ENCODE measurements around the gene ECT2. TPM values are rescaled to one million over a fixed set of nuclear protein-coding genes. Genes with fewer than 3 reads are reported as not detected.

The ECT2 gene
- total RNA-seq, 1 experiment from 2014 or later, result 25.6 TPM

DNA sequence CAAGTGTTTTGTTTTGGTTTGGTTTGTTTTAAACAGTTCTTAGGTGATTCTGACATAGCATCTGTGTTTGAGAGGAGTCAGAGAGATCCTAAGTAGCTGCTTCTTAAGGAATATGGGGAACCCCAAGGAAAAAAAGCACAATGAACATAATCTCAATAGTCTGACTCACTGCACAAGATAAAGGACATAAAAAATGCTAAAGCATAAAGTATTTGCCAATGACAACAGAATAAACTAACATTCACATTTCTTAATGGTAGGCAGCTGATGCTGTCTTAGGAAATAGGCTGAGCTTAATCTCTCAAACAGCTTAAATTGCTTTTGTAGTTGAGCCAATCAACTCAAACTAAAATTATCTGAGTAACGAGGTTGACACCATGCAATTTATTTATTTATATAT is 42.6 kb upstream of the ECT2 start:
- Histone ChIP-seq H3K4me2 (ENCODE audit: low read depth, low read length, poor library complexity, severe bottlenecking) (no peak overlapping the region), H3K4me3 (ENCODE audit: low read length) (no peak overlapping the region), H3K27ac (ENCODE audit: low read length) (no peak overlapping the region), H3K79me2 (ENCODE audit: low read length) (no peaks in the 10 kb centered on the region), H2AFZ (ENCODE audit: low read length) (no peak overlapping the region), H3K9ac (ENCODE audit: low read length) (no peak overlapping the region), H3K36me3 (ENCODE audit: insufficient read depth, low read length) (no peaks in the 10 kb centered on the region), H4K20me1 (ENCODE audit: insufficient read depth, low read depth, low read length) (peaks cover 12% of the 10 kb centered on the region), H3K9me3 (ENCODE audit: low read length) (no peaks in the 10 kb centered on the region), H3K9me2 (replicated peaks; ENCODE audit: insufficient read depth, low read length) (no peaks in the 10 kb centered on the region), H3K27me3 (ENCODE audit: low read length) (no peaks in the 10 kb centered on the region), H3K4me1 (ENCODE audit: low read length) (peaks cover 19% of the 10 kb centered on the region)
- DNase-seq, result no peak

DNA sequence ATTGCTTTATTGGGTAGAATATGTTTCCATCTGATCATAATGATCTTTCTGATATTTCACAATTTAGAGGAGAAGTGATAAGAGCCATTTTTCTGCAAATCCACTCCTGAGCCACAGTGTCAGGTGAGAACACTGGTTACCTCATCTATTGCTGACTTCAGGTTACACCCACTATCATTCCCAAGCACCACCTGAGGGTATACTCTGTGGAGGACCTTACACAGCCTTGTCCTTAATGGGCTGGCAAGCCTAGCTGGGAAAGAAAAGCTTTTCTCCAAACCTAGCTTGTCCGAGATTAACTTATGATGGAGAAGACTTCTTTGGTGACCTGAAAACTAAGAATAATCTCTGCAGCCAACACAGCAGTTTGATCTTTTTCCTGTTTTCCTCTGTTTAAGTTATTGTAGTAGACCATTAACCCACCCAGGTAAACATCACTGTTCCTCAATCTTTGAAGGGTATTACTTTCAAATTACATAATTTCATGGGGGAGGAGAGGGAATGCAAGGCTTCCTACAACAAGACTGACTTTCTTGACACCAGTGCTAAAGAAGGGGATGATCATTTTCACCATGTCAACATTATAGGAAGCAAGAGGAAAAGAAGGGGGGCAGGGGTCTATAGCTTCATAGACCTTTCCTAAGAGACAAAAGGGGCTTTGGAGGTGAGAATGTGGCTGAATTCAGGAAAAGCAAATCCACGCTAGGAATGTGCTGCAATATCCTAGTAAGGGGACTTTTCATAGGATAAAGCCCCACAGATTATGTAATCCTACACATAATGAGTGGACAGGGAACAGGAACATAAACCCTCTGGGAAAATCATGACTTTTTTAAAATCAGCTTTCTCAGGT is 41.4 kb upstream of the ECT2 start:
- Histone ChIP-seq H3K9ac (ENCODE audit: low read length) (no peak overlapping the region), H3K27me3 (ENCODE audit: low read length) (no peaks in the 10 kb centered on the region), H2AFZ (ENCODE audit: low read length) (no peak overlapping the region), H3K4me1 (ENCODE audit: low read length) (peaks cover 19% of the 10 kb centered on the region), H3K4me2 (ENCODE audit: low read depth, low read length, poor library complexity, severe bottlenecking) (peak overlapping the region; percentile 94), H3K4me3 (ENCODE audit: low read length) (no peak overlapping the region), H4K20me1 (ENCODE audit: insufficient read depth, low read depth, low read length) (peaks cover 7% of the 10 kb centered on the region), H3K36me3 (ENCODE audit: insufficient read depth, low read length) (no peaks in the 10 kb centered on the region), H3K9me2 (replicated peaks; ENCODE audit: insufficient read depth, low read length) (no peaks in the 10 kb centered on the region), H3K27ac (ENCODE audit: low read length) (no peak overlapping the region), H3K9me3 (ENCODE audit: low read length) (no peaks in the 10 kb centered on the region), H3K79me2 (ENCODE audit: low read length) (no peaks in the 10 kb centered on the region)
- no peak for DNase-seq

DNA sequence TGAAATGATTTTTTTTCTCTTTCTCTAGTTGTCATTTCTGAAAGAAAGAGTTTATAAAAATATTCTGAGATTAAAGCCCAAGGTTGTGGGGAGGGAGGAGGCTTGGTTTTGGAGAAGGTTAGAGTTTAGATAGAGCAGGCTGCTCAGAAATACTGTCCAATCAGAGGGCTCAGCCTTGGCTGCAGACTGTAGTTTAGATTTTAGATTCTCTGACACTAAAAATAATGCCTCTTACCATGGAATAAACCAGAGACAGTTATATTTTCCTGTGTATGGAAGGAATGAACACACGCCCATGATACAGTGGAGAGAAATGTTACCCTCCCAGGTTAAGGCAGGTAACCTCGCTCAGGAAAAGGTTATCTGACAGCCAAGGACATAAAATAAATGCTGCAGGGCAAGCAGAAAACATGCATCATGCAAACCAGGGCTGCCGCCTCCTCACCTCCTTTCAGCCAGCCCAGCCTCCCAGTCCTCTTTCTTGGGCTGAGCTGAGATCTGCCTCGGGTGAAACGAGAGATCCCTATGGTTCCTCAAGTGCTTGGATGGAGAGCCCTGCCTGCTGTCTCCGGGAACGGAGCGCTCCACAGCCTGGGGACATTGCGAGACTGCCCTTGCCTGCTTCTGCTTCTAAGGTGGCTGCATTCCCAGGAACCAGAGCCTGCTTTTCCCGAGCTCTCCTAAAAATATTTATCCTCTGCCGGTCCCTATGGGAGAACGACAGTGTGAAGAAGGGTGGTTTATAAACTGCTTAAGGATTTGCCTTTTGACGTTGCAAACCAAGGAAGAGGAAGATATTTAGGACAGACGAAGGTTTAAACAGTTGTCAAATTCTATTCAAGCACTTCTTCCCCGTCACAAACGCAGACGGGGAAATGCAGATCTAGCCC is 40.5 kb upstream of the ECT2 start:
- Histone ChIP-seq H3K9me2 (replicated peaks; ENCODE audit: insufficient read depth, low read length) (no peaks in the 10 kb centered on the region), H3K4me1 (ENCODE audit: low read length) (peaks cover 19% of the 10 kb centered on the region), H4K20me1 (ENCODE audit: insufficient read depth, low read depth, low read length) (peaks cover 7% of the 10 kb centered on the region; the same call in 1 of the 2 replicates), H3K27ac (ENCODE audit: low read length) (no peak overlapping the region), H3K36me3 (ENCODE audit: insufficient read depth, low read length) (no peaks in the 10 kb centered on the region), H3K9me3 (ENCODE audit: low read length) (no peaks in the 10 kb centered on the region), H2AFZ (ENCODE audit: low read length) (peak overlapping the region; percentile 92), H3K27me3 (ENCODE audit: low read length) (no peaks in the 10 kb centered on the region), H3K4me3 (ENCODE audit: low read length) (peak overlapping the region; percentile 82), H3K79me2 (ENCODE audit: low read length) (no peaks in the 10 kb centered on the region), H3K9ac (ENCODE audit: low read length) (peak overlapping the region; percentile 85), H3K4me2 (ENCODE audit: low read depth, low read length, poor library complexity, severe bottlenecking) (peak overlapping the region; percentile 94)
- peak; percentile 47 for DNase-seq

DNA sequence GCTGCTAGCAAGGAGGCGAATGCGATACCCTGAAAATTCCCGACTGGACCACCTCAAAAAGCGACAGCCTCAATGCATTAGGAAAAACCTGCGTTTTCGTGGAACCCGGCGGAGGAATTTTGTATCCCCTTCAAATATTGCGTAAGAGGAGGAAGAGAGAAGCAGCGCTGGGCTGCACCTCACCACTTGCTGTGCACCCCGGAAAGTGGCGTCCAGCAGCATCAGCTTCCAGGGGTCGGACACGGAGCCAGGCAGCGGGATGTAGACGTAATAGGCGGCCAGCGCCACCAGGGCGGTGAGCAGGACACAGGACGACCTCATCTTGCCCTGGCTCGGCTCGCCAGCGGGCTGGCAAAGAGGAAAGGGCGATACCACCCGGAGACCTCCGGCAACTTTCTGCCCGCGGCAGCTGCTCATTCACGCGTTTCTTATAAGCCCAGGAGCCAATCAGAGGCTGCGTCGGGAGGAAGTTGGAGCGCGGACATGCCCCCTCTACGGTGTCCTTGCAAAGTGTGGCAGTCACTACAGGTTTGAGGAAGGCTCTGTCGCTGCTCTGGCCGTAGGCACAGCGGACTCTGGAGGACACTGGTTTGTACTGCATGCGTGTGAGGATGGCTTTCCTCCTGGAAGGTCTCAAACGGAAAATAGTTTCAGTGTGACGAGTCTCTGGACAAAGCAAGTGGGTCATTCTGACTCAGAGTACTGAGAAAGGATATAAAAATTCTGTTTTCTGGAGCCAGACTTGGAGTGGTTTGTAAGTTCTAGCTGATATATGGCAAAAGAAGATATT is 39.7 kb upstream of the ECT2 start, which contains the start of gene NCEH1:
Gene NCEH1 (minus strand): TSS at position 404 of the 790 bp plus-strand sequence. CDS start 83 bp downstream, at position 321.
- peak; percentile 97 for DNase-seq
- H3K27ac ChIP-seq (ENCODE audit: low read length), result 0 out of 2 replicates have a peak within 1 kb of the TSS, but pooled peaks have one; percentile 16
- H3K27me3 ChIP-seq (ENCODE audit: low read length), result no peaks in the 10 kb centered on the region
- H3K79me2 ChIP-seq (ENCODE audit: low read length), result no peaks in the 10 kb centered on the region
- H4K20me1 ChIP-seq (ENCODE audit: insufficient read depth, low read depth, low read length), result peaks cover 7% of the 10 kb centered on the region; the same call in 1 of the 2 replicates
- H3K4me1 ChIP-seq (ENCODE audit: low read length), result peaks cover 19% of the 10 kb centered on the region
- H3K9me2 ChIP-seq (replicated peaks; ENCODE audit: insufficient read depth, low read length), result no peaks in the 10 kb centered on the region
- peak within 1 kb of the TSS; percentile 85 for H3K9ac ChIP-seq (ENCODE audit: low read length)
- peak within 1 kb of the TSS; percentile 92 for H2AFZ ChIP-seq (ENCODE audit: low read length)
- no peaks in the 10 kb centered on the region for H3K9me3 ChIP-seq (ENCODE audit: low read length)
- peak within 1 kb of the TSS; percentile 82 for H3K4me3 ChIP-seq (ENCODE audit: low read length)
- H3K36me3 ChIP-seq (ENCODE audit: insufficient read depth, low read length), result no peaks in the 10 kb centered on the region
- H3K4me2 ChIP-seq (ENCODE audit: low read depth, low read length, poor library complexity, severe bottlenecking), result peak within 1 kb of the TSS; percentile 94

DNA sequence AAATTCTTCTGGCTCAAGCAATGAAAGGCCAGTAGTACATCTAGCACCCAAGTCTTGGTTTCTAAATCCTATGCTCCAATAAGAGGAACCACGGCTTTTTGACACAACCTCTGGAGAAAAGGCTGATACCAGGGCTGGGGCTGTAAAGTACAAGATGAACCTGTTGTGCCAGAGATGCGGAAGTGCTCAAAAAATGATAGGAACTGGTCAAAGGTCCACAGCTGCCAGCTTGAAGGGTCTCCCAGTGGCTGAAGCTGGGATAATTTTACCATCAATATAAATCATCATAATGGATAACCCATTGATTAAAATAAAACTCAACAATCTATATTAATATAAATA is 39.1 kb upstream of the ECT2 start:
- Histone ChIP-seq H3K9me2 (replicated peaks; ENCODE audit: insufficient read depth, low read length) (no peaks in the 10 kb centered on the region), H3K4me1 (ENCODE audit: low read length) (peaks cover 19% of the 10 kb centered on the region), H3K27ac (ENCODE audit: low read length) (0 out of 2 replicates have a peak overlapping the region, but pooled peaks have one; percentile 16), H3K9me3 (ENCODE audit: low read length) (no peaks in the 10 kb centered on the region), H3K79me2 (ENCODE audit: low read length) (no peaks in the 10 kb centered on the region), H2AFZ (ENCODE audit: low read length) (peak overlapping the region; percentile 92), H3K9ac (ENCODE audit: low read length) (peak overlapping the region; percentile 85), H3K4me2 (ENCODE audit: low read depth, low read length, poor library complexity, severe bottlenecking) (peak overlapping the region; percentile 94), H3K36me3 (ENCODE audit: insufficient read depth, low read length) (no peaks in the 10 kb centered on the region), H3K27me3 (ENCODE audit: low read length) (no peaks in the 10 kb centered on the region), H4K20me1 (ENCODE audit: insufficient read depth, low read depth, low read length) (peaks cover 7% of the 10 kb centered on the region; the same call in 1 of the 2 replicates), H3K4me3 (ENCODE audit: low read length) (peak overlapping the region; percentile 82)
- DNase-seq, result peak; percentile 75

DNA sequence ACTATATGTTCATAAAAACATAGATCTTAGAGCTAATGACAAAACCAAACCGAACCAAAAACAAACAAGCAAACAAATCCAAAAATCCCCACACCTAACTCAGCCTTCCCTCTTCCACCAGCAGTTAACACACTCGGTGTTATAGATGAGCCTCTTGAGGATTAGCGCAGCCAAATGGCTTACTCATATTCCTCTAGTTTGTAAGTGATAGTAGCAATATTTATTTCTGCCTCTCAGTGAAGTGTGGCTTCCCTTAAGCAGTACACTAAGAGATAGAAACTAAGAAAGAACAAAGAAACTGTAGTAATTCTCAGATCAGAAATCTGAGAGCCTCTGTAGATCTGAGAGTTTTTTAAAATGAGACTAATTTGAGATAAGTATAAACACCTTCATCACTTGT is 37.2 kb upstream of the ECT2 start:
- DNase-seq, result no peak
- no peak overlapping the region for H2AFZ ChIP-seq (ENCODE audit: low read length)
- peaks cover 7% of the 10 kb centered on the region; the same call in 1 of the 2 replicates for H4K20me1 ChIP-seq (ENCODE audit: insufficient read depth, low read depth, low read length)
- H3K36me3 ChIP-seq (ENCODE audit: insufficient read depth, low read length), result no peaks in the 10 kb centered on the region
- H3K27ac ChIP-seq (ENCODE audit: low read length), result no peak overlapping the region
- no peaks in the 10 kb centered on the region for H3K9me3 ChIP-seq (ENCODE audit: low read length)
- H3K4me2 ChIP-seq (ENCODE audit: low read depth, low read length, poor library complexity, severe bottlenecking), result no peak overlapping the region
- no peaks in the 10 kb centered on the region for H3K79me2 ChIP-seq (ENCODE audit: low read length)
- peaks cover 25% of the 10 kb centered on the region for H3K4me1 ChIP-seq (ENCODE audit: low read length)
- H3K9ac ChIP-seq (ENCODE audit: low read length), result no peak overlapping the region
- H3K27me3 ChIP-seq (ENCODE audit: low read length), result no peaks in the 10 kb centered on the region
- H3K4me3 ChIP-seq (ENCODE audit: low read length), result no peak overlapping the region
- H3K9me2 ChIP-seq (replicated peaks; ENCODE audit: insufficient read depth, low read length), result 0 out of 2 replicates have a peak, but pooled peaks cover 4% of the 10 kb centered on the region

DNA sequence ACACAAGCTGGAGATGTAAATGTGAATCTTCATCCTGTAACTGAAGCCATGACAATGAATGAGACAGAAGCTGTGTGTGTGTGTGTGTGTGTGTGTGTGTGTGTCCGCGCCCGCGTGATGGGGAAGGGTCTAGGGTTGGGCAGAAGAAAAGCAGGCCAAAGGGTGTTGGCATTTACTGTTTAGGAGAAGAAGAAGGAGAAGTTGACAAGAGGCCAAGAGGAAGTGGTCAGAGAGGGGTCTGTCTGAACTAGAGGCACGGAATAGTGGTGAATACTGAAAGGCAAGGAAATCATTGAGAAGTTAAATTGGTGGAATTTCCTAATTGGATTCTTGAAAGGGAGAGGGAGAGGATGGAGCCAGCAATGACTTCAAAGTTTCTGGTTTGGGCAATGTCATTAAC is 34.0 kb upstream of the ECT2 start:
- Histone ChIP-seq H3K4me3 (ENCODE audit: low read length) (no peak overlapping the region), H3K9ac (ENCODE audit: low read length) (no peak overlapping the region), H3K27me3 (ENCODE audit: low read length) (no peaks in the 10 kb centered on the region), H2AFZ (ENCODE audit: low read length) (no peak overlapping the region), H3K4me2 (ENCODE audit: low read depth, low read length, poor library complexity, severe bottlenecking) (no peak overlapping the region), H3K27ac (ENCODE audit: low read length) (no peak overlapping the region), H3K79me2 (ENCODE audit: low read length) (no peaks in the 10 kb centered on the region), H3K9me2 (replicated peaks; ENCODE audit: insufficient read depth, low read length) (0 out of 2 replicates have a peak, but pooled peaks cover 4% of the 10 kb centered on the region), H3K9me3 (ENCODE audit: low read length) (no peaks in the 10 kb centered on the region), H3K4me1 (ENCODE audit: low read length) (peaks cover 13% of the 10 kb centered on the region), H3K36me3 (ENCODE audit: insufficient read depth, low read length) (no peaks in the 10 kb centered on the region), H4K20me1 (ENCODE audit: insufficient read depth, low read depth, low read length) (no peaks in the 10 kb centered on the region)
- no peak for DNase-seq

All from Karpas-422 (cell line).